ENCODE measurements around the gene TDRD12. TPM values are rescaled to one million over a fixed set of nuclear protein-coding genes. Genes with fewer than 3 reads are reported as not detected.
"Not testable (repeated sequence)": the region's sequence is repeated elsewhere in the genome, so short reads cannot be mapped to it uniquely, and the experiment has no call there.

TDRD12 gene
- polyA plus RNA-seq, 1 experiment: 0.07 TPM

- Histone ChIP-seq H3K27me3 (ENCODE audit: control insufficient read depth, insufficient read depth, low read length) (no peaks in the 10 kb centered on the region), H3K4me3 (ENCODE audit: low read depth, low read length) (no peak overlapping the region), H3K27ac (ENCODE audit: low read depth, low read length) (no peak overlapping the region), H3K9me3 (ENCODE audit: control insufficient read depth, insufficient read depth, low read length) (peaks cover 4% of the 10 kb centered on the region)
- TF ChIP-seq CTCF (IDR thresholded peaks at IDR 0.05; ENCODE audit: low read depth, low read length): no peak
- POLR2A ChIA-PET: no interaction called here
- CTCF ChIA-PET: no interaction called here
- DNase-seq (ENCODE audit: low read depth, low spot score): no peak
Observed at GRCh38 chr19:32709032-32709431, 10.5 kb upstream of the TDRD12 start.

GRCh38 chr19:32711747-32712146, 7.8 kb upstream of the TDRD12 start:
- ChIA-PET CTCF (interaction anchor here (1.0 kb wide), 1 partner anchor 112 kb away, joined by 3 read pairs; no protein-coding TSS in a partner anchor), POLR2A (interaction anchor here (0.7 kb wide), 1 partner anchor 44 kb away, joined by 4 read pairs; no protein-coding TSS in a partner anchor)
- no peak for DNase-seq (ENCODE audit: low read depth, low spot score)
- no peaks in the 10 kb centered on the region for H3K9me3 ChIP-seq (ENCODE audit: control insufficient read depth, insufficient read depth, low read length)
- H3K27me3 ChIP-seq (ENCODE audit: control insufficient read depth, insufficient read depth, low read length): no peaks in the 10 kb centered on the region
- H3K4me3 ChIP-seq (ENCODE audit: low read depth, low read length): no peak overlapping the region
- no peak overlapping the region for H3K27ac ChIP-seq (ENCODE audit: low read depth, low read length)
- TF ChIP-seq CTCF (IDR thresholded peaks at IDR 0.05; ENCODE audit: low read depth, low read length): no peak

GRCh38 chr19:32716203-32716602, 3.4 kb upstream of the TDRD12 start:
- POLR2A ChIA-PET: interaction anchor here (0.7 kb wide), 1 partner anchor 46 kb away, joined by 4 read pairs; no protein-coding TSS in a partner anchor
- H3K27ac ChIP-seq (ENCODE audit: low read depth, low read length); CTCF ChIA-PET; H3K27me3 ChIP-seq (ENCODE audit: control insufficient read depth, insufficient read depth, low read length); DNase-seq (ENCODE audit: low read depth, low spot score); H3K4me3 ChIP-seq (ENCODE audit: low read depth, low read length): not testable (repeated sequence)
- peaks cover 11% of the 10 kb centered on the region; the same call in 1 of the 2 replicates for H3K9me3 ChIP-seq (ENCODE audit: control insufficient read depth, insufficient read depth, low read length)

GRCh38 chr19:32717496-32717895, 2.1 kb upstream of the TDRD12 start:
- Histone ChIP-seq H3K27me3 (ENCODE audit: control insufficient read depth, insufficient read depth, low read length) (no peaks in the 10 kb centered on the region), H3K4me3 (ENCODE audit: low read depth, low read length) (no peak overlapping the region), H3K27ac (ENCODE audit: low read depth, low read length) (no peak overlapping the region), H3K9me3 (ENCODE audit: control insufficient read depth, insufficient read depth, low read length) (peaks cover 11% of the 10 kb centered on the region; the same call in 1 of the 2 replicates)
- no peak for TF ChIP-seq CTCF (IDR thresholded peaks at IDR 0.05; ENCODE audit: low read depth, low read length)
- ChIA-PET CTCF (no interaction called here), POLR2A (no interaction called here)
- no peak for DNase-seq (ENCODE audit: low read depth, low spot score)

- no peak for TF ChIP-seq CTCF (IDR thresholded peaks at IDR 0.05; ENCODE audit: low read depth, low read length)
- Histone ChIP-seq H3K4me3 (ENCODE audit: low read depth, low read length) (no peak overlapping the region), H3K27ac (ENCODE audit: low read depth, low read length) (no peak overlapping the region), H3K9me3 (ENCODE audit: control insufficient read depth, insufficient read depth, low read length) (peaks cover 11% of the 10 kb centered on the region; the same call in 1 of the 2 replicates), H3K27me3 (ENCODE audit: control insufficient read depth, insufficient read depth, low read length) (no peaks in the 10 kb centered on the region)
- POLR2A ChIA-PET: no interaction called here
- no peak for DNase-seq (ENCODE audit: low read depth, low spot score)
- CTCF ChIA-PET: no interaction called here
Observed at GRCh38 chr19:32718286-32718685, 1.3 kb upstream of the TDRD12 start.
